ENCODE results near the gene CRHR2. TPM values are rescaled to one million over a fixed set of nuclear protein-coding genes. Genes with fewer than 3 reads are reported as not detected.

Gene CRHR2
- total RNA-seq, 1 donor from 2014 or later: 0.22 TPM

DNA sequence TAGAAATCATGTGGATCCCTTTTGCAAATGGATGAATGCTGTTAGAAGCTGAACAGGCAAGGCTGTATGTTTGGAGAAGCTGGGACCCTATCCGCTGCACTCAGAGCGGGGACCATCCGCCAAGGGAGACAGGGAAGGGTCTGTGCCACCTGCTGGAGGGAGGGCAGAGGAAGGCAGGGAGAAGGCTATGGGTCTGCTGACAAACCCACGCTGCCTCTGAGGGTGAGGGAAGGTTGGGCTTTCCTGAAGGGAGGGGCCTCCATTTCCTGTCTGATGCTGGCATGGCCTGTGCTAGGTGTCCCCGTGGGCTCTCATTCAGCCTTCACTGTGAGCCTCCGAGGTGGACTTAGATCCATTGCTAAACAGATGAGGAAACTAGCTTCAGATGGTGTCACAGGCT is 5.3 kb upstream of the CRHR2 start:
- intact Hi-C loops (cut with micrococcal nuclease): no loop called here
- ATAC-seq (no peak), DNase-seq (no peak)

- ATAC-seq: no peak
- DNase-seq: no peak
- intact Hi-C loops (cut with micrococcal nuclease): no loop called here
Measured at GRCh38 chr7:30684351-30684750, 2.1 kb upstream of the CRHR2 start.

DNA sequence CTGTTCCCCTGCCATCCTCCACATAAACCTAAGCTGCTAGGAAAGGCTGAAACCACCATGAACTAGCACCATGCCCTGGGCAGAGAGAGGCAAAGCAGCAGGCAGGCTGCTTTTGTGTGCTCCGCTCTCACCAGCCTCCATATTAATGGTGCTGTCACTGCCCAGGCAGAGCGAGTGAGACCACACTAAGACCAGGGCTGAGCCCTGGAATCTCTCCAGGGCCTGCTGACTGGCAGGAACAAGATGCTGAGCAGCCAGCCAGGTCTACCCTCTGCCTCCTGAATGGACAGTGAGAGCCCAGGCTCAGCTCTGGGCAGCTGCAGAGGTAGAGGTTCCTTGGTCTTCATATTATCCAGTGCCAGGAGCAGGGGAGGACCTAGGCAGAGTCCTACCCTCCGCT is 1.6 kb upstream of the CRHR2 start:
- DNase-seq (peak; percentile 59), ATAC-seq (peak; percentile 50)
- intact Hi-C loops (cut with micrococcal nuclease): no loop called here

- no peak for ATAC-seq
- intact Hi-C loops (cut with micrococcal nuclease): no loop called here
- DNase-seq: no peak
Measured at GRCh38 chr7:30683306-30683705, 1.1 kb upstream of the CRHR2 start.

DNA sequence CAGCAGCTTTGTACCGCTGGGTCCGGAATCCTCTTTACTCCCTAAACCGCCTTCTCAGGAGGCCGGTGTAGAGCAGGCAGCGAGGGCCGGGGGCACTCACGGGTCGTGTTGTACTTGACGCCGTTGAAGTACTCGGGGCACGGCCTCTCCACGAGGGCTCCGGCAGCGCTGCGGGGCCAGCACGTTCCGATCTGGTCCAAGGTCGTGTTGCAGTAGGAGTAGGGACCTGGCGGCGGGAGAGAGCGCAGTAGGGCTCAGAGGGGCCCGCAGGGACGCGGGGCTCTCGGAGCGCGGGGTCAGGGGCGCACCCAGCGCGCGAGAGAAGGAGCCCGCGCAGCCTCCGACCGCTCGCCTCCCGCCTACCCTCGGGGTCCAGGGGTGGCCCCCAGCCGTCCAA is 443 bp downstream of the CRHR2 start:
- DNase-seq (no peak), ATAC-seq (peak; percentile 39)
- intact Hi-C loops (cut with micrococcal nuclease): no loop called here

DNA sequence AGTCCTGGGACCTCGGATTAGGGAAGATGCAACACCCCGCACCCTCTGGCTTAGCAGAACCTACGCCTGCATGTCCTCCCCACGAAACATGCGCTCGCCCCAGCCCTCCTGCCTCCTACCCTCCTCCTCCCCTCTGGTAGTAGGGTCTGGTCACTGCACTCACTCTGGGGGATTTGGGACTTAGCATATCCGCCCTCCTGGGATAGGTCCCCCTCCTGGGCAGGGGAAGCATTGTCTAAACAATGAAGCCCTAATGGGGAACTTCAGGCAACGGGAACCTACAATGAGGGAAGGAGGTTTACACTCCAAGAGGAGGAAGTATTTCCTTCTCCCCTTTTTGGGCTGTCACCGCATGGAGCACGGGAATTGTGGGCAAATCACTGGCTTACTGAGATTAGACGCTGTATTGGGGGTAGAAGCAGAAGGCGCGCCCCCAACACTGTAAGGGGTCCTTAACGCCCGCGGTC is 892 bp downstream of the CRHR2 start:
- intact Hi-C loops (cut with micrococcal nuclease): no loop called here
- ATAC-seq (no peak), DNase-seq (no peak)

- DNase-seq: no peak
- intact Hi-C loops (cut with micrococcal nuclease): no loop called here
- no peak for ATAC-seq
Measured at GRCh38 chr7:30679664-30680063, 2.6 kb downstream of the CRHR2 start.

GRCh38 chr7:30678805-30679204 is 3.5 kb downstream of the CRHR2 start:
- ATAC-seq: no peak
- intact Hi-C loops (cut with micrococcal nuclease): no loop called here

DNA sequence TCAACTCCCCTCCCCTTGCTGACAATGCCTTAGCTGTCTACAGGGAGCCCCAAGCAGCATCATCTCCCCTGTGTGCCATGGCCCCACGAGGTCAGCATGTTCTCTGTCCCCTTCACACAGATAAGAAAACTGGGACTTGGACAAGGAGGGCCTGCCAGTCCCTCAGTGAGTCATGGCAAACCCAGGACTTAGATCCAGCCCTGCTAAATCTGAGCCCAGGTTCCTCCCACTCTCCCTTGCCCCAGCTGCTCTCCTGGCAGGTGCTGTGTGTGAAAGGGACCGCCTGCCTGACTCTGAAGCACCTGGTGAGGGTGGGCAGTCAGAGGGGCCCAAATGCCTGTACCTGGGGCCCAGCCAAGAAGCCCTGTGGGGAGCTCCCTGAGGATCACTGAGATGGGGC is 7.4 kb downstream of the CRHR2 start:
- intact Hi-C loops (cut with micrococcal nuclease): no loop called here
- no peak for DNase-seq
- ATAC-seq: peak; percentile 33

More at GRCh38 chr7:30678805-30679204, 3.5 kb downstream of the CRHR2 start:
- no peak for DNase-seq

GRCh38 chr7:30674420-30674819 is 7.8 kb downstream of the CRHR2 start:
- intact Hi-C loops (cut with micrococcal nuclease): no loop called here
- ATAC-seq (no peak), DNase-seq (no peak)

DNA sequence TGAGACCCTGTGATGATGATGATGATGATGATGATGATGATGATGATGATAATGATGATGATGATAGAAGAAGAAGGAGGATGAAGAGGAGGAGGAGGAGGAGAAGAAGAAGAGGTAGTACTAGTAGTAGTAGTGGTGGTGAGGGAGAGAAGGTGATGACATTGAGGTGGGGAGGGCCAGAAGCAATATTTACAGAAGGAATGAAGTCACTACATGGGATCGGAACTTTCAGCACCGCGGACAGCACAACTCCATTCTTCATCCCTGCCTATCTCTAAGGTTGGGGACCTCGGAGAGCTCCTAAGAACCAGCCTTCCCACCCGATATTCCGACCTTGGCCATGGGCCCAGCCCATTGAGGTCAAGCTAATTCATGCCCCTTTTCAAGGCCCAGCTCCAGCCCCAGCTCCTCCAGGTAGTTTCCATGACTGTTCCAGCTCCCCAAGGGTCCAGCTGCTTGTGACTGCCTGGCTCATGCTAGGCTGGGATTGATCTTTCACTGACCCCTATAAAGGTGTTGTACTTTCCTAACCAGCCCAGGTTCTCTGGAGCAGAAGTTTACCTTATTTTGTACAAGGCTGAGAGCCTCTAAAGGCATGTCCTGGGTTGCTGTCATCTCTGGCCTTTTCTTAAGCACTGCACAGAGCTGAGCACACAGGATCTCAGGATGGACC is 10.3 kb downstream of the CRHR2 start:
- peak; percentile 47 for DNase-seq
- ATAC-seq: peak; percentile 45

DNA sequence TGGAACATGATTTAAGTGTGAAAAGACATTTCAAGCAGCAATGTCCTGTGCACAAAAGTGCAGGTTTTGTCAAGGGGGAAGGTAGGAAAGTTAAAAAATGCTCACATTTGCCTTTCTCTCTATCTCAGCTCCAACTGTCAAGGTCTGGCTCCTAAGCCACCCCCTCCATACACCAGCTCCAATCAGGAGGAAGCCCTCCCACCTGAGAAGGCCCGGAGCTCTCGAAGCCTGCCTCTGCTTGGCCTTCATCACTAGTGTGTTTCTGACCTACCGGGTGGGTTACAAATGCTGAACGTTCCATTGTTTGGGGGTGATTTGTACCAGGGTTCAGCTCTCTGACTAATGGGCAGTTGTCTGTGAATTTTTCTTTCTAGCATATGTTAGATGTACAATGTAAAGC is 14.2 kb downstream of the CRHR2 start:
- ATAC-seq (no peak), DNase-seq (no peak)
- intact Hi-C loops (cut with micrococcal nuclease): no loop called here

More for the DNA sequence above, 10.3 kb downstream of the CRHR2 start:
- intact Hi-C loops (cut with micrococcal nuclease): no loop called here

GRCh38 chr7:30667172-30667571 is 15.1 kb downstream of the CRHR2 start:
- intact Hi-C loops (cut with micrococcal nuclease): no loop called here
- no peak for ATAC-seq
- DNase-seq: no peak

DNA sequence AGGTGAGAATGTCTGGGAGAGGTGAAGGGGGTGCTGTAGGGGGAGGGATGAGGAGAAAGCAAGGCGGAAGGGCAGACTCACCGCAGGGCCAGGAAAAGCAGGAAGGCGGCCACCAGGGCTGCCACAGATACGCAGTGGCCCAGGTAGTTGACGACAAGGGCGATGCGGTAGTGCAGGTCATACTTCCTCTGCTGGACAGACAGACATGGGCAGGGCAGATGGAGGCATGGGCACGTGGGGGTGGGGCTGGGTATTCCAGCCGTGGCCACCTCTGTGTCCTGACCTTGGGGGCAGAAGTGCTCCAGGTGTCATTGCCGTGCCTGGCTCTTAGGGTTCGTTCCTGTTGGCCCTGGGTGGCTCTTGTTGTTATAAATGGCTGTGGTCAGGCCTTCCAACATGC is 16.8 kb downstream of the CRHR2 start:
- ATAC-seq (no peak), DNase-seq (no peak)
- intact Hi-C loops (cut with micrococcal nuclease): no loop called here

GRCh38 chr7:30665043-30665442 is 17.2 kb downstream of the CRHR2 start:
- ATAC-seq: no peak
- intact Hi-C loops (cut with micrococcal nuclease): no loop called here
- no peak for DNase-seq

DNA sequence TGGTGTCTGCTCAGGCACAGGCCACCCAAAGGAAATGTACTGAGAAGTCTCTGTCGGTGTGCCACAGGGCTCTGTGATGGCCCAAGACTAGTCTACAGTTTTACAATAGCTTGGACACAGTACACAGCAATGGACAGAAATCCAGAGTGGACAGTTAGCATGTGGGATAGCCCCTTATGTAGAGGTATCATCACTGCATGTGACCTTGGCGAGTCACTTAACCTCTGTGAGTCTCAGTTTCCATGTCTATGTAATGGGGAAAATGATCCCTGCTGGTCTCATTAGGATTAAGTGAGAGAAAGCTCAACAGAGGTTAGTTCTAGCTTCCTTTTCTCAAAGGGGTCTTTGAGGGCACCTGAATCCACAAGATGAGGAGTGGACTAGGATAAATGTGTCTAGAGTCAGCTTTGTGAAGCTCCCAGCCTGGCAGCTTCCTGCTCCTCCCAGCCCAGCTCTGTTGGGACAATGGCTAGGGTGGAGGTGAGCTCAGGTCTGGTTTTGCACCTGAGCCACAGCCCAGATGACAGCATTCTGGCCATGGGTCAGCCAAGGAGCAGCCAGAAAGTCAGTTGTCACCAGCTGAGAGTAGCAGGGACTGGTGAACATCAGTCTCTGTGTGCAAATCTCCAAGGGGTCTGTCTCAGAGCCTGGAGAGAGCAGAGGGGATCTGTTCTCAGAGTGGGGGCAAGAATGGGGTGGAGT is 17.9 kb downstream of the CRHR2 start:
- intact Hi-C loops (cut with micrococcal nuclease): no loop called here
- no peak for ATAC-seq
- no peak for DNase-seq

DNA sequence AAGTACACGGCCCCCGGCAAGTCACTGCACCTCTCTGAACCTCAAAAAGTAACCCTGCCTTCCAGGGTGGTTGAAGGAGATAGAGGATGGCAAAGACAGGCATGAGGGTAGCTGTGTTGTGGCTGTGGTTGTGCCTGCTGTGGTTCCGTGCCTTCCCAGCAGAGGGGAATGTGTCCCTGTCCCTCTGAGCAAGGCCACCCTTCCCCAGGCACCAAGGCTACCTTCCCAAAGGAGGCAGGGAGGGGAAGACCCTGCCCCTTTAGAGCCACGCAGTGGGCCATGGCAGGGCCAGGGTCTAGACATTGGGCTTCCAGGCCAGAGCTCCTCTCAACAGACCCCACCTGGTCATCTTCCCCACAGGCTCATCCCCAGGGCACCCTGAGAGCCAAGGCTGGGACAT is 18.8 kb downstream of the CRHR2 start:
- intact Hi-C loops (cut with micrococcal nuclease): no loop called here
- no peak for ATAC-seq
- no peak for DNase-seq

- DNase-seq (no peak), ATAC-seq (no peak)
- intact Hi-C loops (cut with micrococcal nuclease): no loop called here
Measured at GRCh38 chr7:30662431-30662939, 19.8 kb downstream of the CRHR2 start.

- no peak for DNase-seq
- intact Hi-C loops (cut with micrococcal nuclease): no loop called here
- no peak for ATAC-seq
Measured at GRCh38 chr7:30661926-30662325, 20.3 kb downstream of the CRHR2 start.

- ATAC-seq (no peak), DNase-seq (no peak)
- intact Hi-C loops (cut with micrococcal nuclease): no loop called here
Measured at GRCh38 chr7:30660331-30661255, 21.7 kb downstream of the CRHR2 start.

All from left ventricle myocardium superior (tissue), 1 donor.